Activated gamma-delta T cell treated with anti-CD3 and anti-CD28 coated beads, Interleukin-2, amount 50 U/mL, for 16 hours (primary cell): Measurements from ENCODE around the gene ZBTB46.
"Not testable (repeated sequence)": the region's sequence is repeated elsewhere in the genome, so short reads cannot be mapped to it uniquely, and the experiment has no call there.

ENCODE experiments used
- DNase-seq: peaks from one replicate; pipeline ENCODE4 v3.0.0-alpha.2; 2020; ENCODE audit warnings: low read depth

Gene ZBTB46

DNA sequence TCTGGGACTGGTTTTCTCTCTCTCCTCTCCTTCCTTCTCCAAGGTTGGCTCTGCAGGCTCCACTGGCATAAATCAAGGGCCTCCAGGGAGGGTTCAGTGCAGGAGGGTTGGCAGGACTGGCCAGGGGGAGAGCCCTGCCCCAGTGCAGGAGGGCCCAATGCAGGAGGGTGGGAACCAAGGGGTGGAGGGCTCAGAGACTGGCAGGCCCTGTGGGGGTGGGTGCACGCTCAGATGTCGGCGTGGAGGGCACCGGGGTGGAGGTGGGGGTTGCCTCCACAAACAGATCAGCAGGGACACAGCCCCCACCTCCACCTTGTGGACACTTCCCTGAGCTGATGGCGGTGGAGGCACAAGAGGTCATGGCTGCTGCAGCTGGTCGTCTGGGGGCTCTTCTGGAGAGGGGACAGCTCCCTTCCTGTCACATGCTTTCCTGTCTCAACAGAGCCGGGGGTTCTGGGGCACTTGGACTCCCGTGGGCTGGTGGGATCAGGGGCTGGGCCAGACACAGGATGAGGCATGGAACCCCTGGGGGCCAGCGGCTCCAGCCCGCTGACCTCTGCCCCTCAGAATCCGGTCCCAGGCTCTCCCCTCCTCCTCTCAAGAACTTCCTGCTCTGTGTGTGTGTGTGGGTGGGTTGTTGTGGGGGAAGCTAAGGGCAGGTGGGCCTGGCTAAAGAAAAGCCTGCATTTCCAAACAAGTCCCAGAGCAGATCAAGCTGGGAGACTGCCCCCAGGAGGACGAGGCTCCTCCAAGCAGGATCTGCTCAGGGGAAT is 27.5 kb upstream of the ZBTB46 start:
- DNase-seq, result no peak

DNA sequence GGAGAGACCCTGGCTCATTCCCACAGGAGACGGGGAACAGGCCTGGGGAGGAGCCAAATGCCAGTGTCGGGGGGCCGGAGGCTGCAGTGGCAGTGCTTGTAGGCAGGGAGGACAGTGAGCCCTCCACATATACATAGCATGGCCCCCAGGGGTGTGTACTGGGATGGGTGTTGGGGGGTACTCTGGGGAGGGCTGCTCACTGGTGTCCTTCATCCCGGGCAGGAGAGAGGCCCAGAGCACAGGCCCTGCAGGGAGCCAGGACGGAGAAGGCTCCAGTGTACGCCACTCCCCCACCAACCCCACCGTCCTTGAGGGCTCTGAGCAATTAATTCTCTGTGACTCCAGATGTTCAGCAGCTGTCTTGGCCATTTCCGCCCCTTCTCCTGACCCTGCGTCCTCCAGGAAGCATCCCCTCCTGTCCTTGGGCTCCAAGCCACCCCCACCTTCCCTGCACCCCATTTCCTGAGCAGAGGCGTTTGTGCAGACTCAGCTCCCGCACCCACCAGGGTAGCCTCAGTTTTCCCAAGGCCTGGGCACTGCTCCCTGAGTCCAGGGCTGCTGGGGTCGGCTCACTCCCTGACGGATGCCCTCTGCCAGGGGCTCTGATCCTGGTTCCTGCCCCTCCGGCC is 26.8 kb upstream of the ZBTB46 start:
- DNase-seq, result no peak

DNA sequence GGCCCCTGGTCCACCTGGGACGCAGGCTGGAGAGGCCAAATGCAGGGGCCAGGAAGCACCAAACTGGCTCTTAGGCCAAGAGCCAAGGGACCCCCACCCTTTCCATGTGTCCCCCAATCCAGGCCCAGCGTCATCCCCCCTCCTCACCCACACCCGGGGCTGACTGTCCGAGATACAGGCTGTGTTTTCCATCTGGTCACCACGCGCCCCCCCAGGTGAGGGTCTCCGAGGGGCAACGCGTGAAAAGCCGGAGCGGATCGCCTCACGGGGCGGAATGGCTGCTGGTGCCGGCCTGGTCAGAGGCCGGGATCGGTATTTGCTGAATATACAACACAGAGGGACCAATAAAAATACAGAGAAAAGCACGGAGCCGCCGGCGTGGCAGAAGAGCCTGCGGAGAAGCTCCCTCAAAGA is 25.0 kb upstream of the ZBTB46 start:
- DNase-seq, result no peak

DNA sequence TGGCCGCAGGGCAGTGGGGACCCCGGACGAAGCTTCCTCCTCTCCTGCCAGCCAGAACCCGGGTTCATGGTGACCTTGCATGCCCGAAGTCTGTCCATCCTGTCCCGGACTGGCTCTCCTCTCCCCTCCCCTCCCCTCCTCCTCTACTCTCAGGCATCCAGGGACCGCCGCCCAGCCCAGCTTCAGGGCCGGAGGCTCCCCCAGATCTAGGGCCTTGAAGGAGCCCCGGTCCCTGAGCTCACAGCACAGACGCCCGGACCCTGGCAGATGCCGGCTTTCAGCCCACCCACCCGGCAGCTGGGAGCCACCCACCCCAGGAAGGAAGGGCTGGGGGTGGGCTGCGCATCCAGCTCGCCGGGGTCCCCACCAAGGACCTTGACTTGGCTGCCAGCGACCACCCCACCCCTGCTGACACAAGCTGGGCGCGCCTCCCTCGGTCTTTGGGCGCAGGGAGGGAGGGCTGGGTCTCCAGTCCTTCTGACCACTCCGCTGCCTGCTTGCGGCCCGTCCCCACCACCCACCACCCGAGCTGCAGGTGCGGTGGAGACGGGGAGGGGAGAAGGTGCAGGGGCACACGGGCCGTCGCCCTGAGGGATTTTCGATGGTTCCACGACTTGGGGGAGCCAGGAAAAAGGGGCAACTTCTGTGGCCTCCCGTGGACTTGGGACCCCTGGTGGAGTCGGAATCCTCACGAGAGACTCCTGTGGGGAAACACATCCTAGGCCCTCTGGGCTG is 24.5 kb upstream of the ZBTB46 start:
- DNase-seq, result no peak

DNA sequence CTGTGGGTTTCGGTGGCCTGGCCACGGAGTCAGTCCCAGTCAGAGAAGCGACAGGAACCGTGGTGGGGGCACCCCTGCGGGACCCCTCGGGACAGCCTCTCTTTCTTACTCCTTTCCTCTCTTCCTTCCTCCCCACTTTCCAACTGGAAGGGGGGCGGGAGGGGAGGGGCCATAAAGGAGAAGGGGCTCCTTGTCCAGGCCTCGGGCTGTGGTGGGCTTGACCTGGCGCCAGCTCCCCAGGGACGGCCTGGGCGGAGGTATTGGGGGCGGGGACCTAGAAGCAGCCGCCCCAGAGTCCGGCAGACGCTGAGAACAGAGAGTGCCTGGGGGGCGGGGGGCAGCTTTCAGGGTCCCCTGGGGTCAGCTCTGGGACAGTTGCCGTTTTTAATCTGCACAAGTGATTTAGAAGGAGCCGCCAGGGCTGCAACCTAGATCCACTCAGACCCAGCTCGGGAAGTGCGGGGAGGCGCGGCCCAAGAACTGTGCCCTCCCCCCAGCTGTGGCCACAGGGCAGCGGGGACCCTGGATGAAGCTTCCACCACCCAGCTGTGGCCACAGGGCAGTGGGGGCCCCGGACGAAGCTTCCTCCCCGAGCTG is 23.8 kb upstream of the ZBTB46 start:
- no peak for DNase-seq

DNA sequence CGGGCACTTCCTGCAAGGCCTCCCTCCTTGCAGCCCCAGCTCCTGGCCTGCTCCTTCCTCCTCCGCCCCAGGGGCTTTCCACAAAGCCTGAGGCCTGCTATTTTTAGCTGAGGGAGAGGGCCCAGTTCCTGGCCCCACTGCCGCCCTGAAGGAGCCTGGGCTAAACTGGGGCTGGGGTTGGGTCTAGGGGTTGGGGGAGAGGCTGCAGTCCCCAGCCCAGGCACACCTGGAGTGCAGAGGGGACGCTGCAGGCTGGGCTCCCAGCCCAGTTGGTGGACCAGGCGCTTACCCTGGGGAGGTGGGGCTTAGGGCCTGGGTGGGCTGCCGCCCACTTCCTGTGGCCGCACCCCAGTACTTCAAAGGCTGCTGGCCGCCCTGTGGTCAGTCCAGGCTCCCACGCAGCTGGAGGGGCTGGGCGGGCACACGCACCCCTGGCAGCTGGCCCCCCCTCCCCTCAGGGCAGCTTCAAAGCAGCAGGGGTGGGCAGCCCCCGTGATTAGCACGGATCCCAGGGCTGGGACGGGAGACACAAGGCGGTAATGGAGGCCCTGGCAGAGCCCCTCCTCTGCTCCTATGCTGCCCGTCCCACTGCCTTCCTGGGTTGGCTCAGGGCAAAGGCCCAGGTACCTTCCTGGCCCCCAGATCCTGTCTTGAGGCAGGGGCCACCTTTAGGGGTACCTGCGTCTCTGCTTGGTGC is 23.2 kb upstream of the ZBTB46 start:
- no peak for DNase-seq

DNA sequence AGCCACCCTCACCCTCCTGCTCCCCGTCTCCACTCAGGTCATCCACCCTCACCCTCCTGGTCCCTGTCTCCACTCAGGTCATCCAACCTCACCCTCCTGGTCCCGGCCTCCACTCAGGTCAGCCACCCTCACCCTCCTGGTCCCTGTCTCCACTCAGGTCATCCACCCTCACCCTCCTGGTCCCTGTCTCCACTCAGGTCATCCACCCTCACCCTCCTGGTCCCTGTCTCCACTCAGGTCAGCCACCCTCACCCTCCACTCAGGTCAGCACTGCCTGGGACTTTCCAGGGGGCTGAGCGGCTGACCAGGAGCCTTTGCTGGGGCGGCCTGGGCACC is 22.6 kb upstream of the ZBTB46 start:
- DNase-seq, result not testable (repeated sequence)

DNA sequence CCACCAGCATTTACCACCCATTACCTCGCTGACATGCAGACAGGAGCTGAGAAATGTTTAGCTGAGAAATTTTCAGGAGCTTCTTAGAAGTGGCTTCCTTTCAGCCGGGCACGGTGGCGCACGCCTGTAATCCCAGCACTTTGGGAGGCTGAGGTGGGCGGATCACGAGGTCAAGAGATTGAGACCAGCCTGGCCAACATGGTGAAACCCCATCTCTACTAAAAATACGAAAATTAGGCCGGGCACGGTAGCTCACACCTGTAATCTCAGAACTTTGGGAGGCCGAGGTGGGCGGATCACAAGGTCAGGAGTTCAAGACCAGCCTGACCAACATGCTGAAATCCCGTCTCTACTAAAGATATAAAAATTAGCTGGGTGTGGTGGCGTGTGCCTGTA is 20.5 kb upstream of the ZBTB46 start:
- DNase-seq, result not testable (repeated sequence)

DNA sequence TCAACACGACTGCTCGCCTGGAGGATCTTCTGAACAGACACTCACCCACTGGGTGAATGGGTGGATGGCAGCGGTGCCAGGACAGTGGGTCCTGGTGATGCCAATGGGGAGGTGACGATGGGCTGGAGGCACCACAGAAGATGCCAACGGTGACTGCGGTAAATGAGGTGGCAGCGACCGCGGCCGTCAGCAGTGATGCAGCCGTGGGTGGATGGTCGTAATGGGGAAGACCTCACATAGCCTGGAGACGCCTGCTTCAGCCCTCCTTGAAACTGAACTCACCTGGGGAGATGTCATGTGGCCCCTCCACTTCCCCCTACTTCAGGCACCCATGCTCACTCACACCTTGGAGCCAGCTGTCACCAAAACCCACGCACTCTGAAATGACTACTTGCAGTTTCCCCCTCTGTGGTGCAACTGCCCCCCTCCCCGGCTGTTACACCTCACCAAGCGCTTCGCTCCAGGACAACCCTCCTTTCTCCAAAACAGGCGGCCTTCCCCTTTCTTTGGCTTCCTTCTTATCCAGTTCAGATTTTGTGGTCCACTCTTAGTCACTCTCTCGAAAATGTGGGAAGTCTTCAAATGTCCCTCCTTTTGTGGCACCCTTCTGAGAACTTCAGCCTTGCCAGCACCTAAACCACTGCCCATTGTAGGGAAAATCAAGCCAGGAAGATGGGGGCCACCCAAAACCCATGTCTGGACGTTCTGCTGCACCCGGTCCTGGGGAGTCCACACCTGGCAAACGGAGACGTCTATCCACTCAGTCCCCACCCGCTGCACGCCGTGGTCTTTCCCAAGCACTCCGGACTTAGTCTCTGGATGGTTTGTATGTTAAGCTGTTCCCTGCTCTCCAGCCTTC is 19.9 kb upstream of the ZBTB46 start:
- DNase-seq, result no peak

DNA sequence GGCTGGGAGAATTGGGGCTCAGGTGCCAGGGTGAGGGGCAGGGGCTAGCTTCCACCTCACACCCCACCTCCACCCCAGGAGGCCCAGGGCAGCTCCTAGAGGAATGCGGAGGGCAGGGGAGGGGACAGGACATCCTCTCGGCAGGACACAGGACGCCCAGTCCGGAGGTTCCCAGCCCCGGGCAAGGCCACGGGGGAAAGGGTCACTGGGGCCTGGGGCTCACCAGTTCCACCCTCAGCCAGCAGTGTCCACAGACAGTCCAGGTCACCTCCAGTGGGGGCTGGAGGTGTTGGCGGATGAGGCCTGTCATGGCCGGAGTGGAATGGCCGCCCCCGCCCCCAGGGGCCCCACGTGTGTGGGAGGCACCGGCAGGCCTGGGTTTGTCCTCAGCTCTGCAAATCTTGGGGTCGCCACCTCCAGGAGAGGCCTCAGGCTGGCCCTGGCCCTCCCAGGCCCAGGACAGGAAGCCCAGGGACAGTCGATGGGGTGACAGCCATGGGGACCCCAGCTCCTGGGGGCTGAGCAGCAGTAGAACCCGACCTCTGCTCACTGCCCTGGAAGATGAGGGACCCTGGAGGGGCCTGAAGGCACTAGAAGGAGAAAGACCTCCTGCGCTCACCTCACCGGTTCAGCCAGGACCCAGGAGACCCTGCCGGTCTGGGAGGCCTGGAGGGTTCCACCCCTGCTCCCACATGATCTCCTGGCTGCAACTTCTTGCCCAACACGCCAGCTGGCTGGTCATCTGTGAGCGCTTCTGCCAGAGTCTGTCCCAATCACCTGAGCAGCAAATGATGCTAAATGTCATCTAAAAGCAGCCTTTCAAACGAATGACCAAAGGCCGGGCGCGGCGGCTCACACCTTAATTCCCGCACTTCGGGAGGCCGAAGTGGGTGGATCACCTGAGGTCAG is 17.2 kb upstream of the ZBTB46 start:
- no peak for DNase-seq

DNA sequence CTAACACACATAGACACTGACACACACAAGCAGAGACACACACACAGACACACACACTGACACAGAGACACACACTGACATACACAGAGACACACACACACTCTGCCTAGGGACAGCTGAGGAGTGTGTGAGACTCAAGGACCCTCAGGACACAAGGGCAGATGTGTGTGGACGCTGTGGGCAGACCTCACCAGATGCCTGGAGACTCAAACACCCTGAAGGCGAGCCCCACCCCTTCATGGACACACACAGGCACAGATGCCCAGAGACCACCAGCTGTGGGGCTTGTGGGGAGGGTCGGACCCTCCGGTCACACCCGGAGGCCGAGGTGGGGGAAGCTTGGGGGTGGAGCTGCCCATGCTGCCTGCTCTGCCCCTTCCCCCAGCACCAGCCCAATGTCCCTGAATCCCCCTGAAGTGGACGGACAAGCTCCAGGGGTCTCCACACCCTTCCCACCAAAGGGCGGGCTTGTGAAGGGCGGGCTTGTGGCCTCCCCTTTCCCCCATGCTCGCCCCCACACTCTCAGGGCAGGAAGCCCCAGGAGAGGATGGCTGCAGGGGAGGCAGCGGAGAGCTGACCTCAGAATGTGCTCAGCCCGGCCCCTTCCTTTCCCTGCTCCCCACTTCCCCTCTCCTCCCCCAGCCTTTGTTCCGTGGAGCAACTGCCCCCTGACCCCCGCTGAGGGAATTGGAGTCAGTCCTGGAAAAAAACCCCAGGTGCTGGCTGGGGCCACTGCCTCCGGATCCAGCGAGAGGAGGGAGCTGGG is 16.4 kb upstream of the ZBTB46 start:
- DNase-seq, result no peak

DNA sequence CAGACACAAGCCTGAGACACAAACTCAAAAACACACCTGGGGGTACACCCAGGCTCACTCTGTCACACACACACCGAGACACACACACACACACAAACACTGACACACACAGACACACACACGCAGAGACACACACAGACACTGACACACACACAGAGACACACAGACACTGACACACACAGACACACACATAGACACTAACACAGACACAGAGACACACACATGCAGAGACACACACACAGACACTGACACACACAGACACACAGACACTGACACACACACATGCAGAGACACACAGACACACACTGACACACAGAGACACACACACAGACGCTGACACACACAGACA is 15.8 kb upstream of the ZBTB46 start:
- DNase-seq, result no peak

DNA sequence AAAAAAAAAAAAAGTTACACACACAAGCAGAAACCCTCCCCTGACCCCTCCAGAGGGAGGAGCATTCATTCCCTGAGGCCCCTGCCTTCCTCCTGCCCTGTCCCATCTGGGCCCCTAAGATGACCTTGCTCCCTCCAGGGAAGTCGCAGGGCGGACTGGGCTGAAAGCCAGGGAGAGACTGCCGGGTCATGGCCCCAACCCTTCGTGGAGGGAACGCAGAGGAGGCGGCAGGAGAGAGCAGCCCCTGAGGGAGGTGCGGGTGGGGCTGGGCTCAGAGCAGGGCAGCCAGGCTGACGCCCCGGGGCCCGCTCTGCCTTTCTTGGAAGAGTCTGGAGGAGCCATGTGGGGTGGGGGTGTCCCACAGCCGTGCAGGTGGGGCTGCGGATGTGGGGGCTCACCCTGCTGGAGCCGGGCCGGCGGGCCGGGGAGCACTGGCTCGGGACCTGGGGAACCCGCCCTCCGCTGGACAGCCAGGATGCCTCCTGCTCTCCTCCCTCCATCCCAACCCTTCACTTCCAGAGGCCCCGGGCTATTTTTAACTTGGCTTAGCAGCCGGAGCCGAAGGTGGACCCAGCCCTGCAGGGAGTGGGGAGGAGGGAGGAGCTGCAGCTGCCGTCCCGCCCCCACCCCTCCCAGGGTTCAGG is 15.2 kb upstream of the ZBTB46 start:
- DNase-seq, result no peak

DNA sequence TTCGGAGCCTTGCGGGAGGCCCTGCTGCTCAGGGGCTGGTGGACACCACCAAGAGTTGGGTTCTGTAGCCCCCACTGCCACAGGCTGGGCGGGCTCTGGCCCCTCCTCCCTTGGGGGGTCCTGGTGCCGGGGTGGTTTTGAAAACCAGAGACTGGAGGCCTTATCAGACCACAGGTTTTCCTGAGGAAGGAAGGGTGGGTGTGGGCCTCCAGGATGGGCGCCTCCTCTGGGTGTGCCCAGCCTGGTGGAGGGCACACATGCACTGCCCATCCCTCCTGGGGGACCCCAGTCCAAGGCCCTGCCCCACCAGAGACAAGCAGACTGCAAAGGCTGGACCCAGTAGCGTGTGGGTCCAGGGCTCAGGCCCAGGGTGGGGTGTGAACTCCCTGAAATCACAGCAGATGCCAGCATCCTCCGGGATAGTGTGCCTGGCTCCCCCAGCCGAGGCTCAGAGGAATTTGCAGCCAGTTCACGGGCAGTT is 13.5 kb upstream of the ZBTB46 start:
- DNase-seq, result no peak

DNA sequence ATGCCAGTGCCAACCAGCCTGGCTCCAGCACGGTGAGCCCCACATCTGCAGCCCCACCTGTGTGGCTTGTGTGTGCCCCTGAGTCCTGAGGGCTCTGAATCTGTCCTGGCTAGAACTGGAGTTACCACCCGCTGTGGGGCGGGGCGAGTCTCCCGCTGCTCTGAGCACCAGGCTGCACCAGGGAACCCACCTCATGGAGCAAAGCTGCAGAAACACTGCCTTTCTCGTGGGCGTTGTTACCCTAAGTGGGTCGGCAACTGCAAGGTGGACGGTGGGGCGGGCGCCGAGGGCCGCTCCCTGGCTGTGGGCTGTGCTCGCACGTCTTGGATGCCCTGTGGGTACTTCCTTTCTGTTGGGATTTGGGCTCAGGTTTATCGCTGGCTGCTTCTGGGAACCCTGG is 12.7 kb upstream of the ZBTB46 start:
- no peak for DNase-seq

DNA sequence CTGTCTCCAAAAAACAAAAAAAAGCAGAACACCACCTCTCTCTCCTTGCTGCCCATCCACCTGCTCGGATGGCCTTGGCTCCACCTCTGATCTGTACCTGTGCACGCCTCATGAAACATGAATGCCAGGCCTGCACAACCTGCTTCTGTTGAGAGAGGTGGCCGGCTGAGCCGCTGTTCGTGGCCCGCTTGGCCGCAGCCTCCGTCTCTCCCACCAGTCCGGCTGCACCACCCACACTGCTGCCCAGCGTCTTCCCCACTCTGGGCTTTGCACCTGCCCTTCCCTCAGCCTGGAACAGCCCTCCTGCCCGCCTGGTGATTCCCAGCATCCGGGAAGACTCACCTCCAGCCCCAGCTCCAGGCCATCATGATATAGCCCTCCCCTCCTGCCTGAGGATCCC is 12.2 kb upstream of the ZBTB46 start:
- DNase-seq, result no peak

DNA sequence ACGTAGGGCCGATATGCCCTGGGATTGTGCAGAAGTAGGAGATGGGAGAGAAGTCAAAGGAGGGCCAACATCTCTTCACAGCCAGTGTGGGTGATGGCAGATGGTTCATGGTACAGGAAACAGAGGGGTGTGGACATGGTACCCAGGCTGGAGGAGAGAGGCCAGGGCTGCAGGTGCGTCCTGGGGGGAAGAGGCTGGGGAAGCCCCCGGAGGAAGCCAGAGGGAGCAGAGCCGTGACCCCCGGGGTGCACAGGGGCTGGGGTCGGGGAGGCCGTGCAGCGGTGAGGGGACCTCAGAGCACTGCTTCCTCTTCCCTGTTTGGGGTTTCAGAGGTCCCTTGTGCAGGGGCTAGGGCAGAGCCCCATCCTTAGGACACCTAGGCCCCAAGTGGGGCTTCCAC is 11.2 kb upstream of the ZBTB46 start:
- DNase-seq, result no peak

DNA sequence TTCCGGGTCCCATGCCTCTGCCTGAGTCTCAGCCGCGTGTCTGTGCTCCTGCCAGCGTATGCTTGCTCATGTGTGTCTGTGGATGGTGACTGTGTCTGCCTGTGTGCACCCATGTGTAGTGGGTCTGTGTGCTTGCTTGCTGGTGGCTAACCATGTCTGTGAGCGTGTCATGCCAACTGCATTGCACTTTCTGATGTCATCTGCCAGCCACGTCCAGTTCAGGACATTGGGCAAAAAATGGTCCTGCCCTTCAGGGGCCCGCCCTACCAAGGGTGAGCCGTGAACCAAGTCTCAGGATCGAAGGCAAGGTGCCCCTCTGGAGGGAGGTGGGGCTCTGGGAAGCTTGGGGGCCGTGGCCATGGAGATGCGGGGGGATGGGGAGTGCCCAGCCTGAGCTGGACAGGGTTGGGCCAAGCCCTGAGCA is 9.4 kb upstream of the ZBTB46 start:
- no peak for DNase-seq

DNA sequence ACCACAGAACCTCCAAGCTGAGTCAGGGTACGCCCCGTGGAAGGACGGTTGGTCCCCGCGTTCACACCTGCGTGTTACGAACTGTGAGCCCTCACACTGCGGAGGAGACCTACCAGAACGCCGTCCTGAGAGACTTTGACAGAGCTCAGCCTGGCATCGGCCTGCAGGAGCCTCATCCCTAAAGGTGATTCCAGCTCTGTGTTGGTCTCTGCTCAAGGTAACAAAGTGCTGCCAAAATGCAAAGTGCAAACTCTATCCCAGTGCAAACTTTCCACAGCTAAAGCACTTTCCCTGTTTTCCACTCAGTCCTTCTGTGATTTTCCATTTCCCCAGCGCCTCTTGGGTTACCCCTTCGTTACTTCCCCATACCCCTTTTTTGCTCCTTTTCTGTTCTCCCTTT is 8.6 kb upstream of the ZBTB46 start:
- DNase-seq, result no peak
